Right ventricle myocardium superior (tissue), 1 donor: ENCODE measurements around the gene FKBP6. TPM values are rescaled to one million over a fixed set of nuclear protein-coding genes. Genes with fewer than 3 reads are reported as not detected.
A peak's percentile ranks its signal among the peaks of the same experiment; 100 is the strongest.
"Not testable (repeated sequence)": the region's sequence is repeated elsewhere in the genome, so short reads cannot be mapped to it uniquely, and the experiment has no call there.

Source experiments
- ATAC-seq: fragments of 200-7000 bp; cut with Tn5 transposase; one replicate; pipeline ENCODE4 v1.9.1; 2020; ENCODE audit warnings: mild to moderate bottlenecking; ENCODE audit not compliant: poor library complexity
- DNase-seq: peaks from one replicate; pipeline ENCODE4 v3.0.0-alpha.2; 2020
- intact Hi-C: fragments of 100-400 bp; cut with DNase I; formaldehyde crosslinking; loops from one replicate; pipeline ENCODE4 v1.11.2; 2022
- total RNA-seq: library from RNA; stranded (reverse); fragmentation: NEBNext Ultra II Directional; extraction: Animal tissue kit (Norgen Biotek cat#: 25700); gene quantifications from one replicate; pipeline ENCODE4 v1.2.1, GENCODE V29; 2021
- donor health status: DM: no; HTN: yes; CAD: no; lungs with severe emphysema.

FKBP6 gene
- total RNA-seq, 1 donor from 2014 or later = not detected

GRCh38 chr7:73376671-73377412, 48.9 kb downstream of the FKBP6 start:
- ATAC-seq = no peak
- intact Hi-C loops = no loop called here
- no peak for DNase-seq

- intact Hi-C loops, DNase-seq, ATAC-seq: not testable (repeated sequence)
Observed at GRCh38 chr7:73377413-73378200, 49.6 kb downstream of the FKBP6 start.

GRCh38 chr7:73382934-73383503, 55.1 kb downstream of the FKBP6 start:
- no peak for DNase-seq
- intact Hi-C loops = no loop called here
- no peak for ATAC-seq

DNA sequence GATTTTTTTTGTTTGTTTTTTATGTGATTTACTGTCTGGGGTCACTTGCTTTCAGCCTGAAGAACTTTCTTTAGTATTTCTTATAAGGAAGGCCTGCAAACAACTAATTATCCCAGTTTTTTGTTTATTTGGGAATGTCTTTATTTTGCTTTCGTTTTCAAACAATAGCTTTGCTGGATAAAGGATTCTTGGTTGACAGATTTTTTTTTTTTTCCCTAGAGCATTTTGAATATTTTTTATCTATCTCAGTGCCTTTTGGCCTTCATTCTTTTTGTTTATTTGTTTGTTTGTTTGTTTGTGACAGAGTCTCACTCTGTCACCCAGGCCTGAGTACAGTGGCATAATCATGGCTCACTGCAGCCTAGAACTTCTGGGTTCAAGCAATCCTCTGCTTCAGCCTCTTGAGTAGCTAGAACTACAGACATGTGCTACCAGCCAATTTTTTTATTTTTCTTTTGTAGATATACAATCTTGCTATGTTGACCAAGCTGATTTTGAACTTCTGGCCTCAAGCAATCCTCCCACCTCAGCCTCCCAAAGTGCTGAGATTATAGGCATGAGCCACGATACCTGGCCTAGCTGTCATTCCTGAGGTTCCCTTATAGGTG, 59.4 kb downstream of the FKBP6 start:
- no peak for DNase-seq
- no peak for ATAC-seq
- intact Hi-C loops = no loop called here

DNA sequence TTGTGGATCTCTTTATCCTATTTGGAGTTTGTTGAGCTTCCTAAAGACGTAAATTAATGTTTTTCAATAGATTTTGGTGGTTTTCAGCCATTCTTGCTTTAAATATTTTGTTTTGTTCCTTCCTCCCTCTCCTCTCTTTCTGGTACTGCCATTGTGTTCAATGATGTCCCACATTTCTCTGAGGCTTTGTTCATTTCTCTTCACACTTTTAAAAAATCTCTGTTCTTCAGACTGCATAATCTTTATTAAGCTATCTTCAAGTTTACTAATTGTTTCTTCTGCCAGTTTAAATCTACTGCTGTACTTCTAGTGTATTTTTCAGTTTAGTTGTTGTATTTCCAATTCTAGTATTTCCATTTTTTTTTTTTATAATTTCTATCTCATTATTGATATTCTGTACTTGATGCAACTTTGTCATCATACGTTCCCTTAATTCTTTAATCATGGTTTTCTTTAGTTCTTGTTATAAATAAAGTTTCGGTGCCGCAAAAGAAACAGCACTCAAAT, 60.0 kb downstream of the FKBP6 start:
- ATAC-seq = no peak
- intact Hi-C loops = no loop called here

GRCh38 chr7:73391396-73391795, 63.4 kb downstream of the FKBP6 start:
- intact Hi-C loops = no loop called here
- no peak for DNase-seq
- no peak for ATAC-seq

More for the DNA sequence above, 60.0 kb downstream of the FKBP6 start:
- no peak for DNase-seq

DNA sequence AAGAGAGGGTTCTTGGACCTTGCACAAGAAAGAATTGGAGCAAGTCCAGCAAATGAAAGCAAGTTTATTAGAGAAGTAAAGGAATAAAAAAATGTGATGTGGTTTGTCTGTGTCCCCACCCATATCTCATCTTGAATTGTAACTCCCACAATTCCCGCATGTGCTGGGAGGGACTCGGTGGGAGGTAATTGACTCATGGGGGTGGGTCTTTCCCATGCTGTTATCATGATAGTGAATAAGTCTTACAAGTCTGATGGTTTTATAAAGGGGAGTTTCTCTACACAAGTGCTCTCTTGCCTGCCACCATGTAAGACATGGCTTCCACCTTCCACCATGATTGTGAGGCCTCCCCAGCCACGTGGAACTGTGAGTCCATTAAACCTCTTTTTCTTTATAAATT, 66.5 kb downstream of the FKBP6 start:
- intact Hi-C loops = no loop called here
- ATAC-seq = no peak
- no peak for DNase-seq

DNA sequence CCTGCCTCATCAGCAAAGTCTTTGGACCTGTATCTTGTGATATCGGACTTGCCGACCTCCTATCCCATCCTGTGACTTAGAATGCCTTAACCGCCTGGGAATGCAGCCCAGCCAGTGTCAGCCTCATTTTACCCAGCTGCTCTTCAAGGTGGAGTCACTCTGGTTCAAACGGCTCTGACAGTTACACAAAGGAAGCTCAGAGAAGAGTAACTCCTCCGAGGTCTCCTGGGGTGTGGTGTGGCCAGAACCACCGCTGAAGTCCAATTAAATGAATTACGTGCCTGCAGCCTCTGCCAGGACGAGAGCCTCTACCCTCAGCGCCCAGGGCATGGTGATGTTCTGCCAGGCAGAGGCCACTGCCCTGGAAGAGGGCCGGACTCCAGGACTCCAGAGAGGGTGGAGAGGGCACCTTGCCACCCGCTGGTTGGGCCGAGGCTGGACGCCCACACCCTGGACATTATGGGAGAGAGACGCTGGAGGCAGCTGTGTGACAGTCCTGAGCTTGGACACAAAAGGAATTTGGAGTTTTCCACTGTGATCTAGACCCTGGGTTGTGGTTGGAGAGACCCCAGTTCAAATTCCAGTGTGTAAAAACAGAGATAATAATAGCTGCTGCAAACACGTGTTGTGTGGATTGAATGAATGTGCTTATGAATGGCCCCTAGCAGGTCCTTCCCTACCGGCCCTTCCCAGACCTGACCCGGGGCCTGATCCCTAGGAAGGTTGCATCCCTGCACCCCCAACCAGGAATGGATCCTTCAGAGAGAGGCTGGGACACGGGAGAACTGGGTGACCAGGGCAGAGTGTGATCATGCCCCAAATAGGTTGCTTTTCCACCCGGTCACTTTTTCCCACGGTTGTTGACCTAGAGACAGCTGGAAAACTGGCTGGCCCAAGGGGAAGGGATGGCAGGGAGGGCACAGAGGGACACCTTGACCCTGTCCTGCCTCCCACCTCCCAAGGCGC, 67.9 kb downstream of the FKBP6 start:
- ATAC-seq (peak; percentile 22), DNase-seq (peak; percentile 50)
- intact Hi-C loops = no loop called here

DNA sequence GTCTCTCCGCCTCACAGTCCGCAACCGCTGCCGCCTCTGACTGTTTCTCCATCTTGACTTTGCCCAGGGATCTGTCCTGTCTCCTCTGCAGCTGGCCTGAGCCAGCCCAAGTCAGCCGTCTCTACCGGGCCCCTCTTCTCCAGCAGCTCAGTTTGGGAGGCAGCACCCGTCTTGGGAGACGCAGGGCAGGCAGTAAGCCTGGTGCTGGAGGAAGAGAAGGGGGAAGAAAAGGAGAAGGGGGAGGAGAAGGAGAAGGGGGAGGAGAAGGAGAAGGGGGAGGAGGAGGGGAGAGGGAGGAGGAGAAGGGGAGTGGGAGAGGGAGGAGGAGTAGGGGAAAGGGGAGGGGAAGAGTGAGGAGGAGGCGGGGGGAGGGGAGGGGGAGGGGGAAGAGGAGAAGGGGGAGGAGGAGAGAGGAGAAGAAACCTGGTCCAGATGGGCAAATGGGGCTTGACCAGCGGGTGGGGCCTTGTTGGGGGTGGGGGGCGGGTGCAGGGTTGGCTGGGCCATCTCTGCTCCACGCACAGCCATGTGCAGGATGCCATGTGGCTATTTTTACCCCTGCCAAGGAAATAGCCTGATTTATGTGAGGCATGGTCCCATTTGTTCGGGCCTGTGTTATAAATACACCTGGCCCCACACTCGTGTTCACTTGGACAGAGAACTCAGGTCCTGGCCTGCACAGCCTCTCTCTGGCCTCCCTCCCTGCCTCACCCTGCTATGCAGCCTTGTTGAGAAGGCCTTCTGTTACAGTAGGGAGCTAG, 69.7 kb downstream of the FKBP6 start:
- DNase-seq (peak; percentile 51), ATAC-seq (peak; percentile 5)
- intact Hi-C loops = no loop called here

GRCh38 chr7:73399185-73400050, 71.5 kb downstream of the FKBP6 start:
- DNase-seq = peak; percentile 90
- ATAC-seq = peak; percentile 90
- intact Hi-C loops = not testable (repeated sequence)

GRCh38 chr7:73404860-73405259, 76.9 kb downstream of the FKBP6 start:
- DNase-seq, ATAC-seq, intact Hi-C loops: not testable (repeated sequence)

Other genes starting within 250 kb of the FKBP6 start
- gene SPDYE9, start 242.1 kb upstream of the FKBP6 start, total RNA-seq = not detected
- 16.2 TPM for gene NSUN5, start 19.3 kb upstream of the FKBP6 start, total RNA-seq
- gene TRIM50, start 79 bp upstream of the FKBP6 start, total RNA-seq = 0.51 TPM
- gene FZD9, start 105.6 kb downstream of the FKBP6 start, total RNA-seq = 0.24 TPM
- gene BAZ1B, start 194.1 kb downstream of the FKBP6 start, total RNA-seq = 36.8 TPM
- 76.2 TPM for gene BCL7B, start 229.5 kb downstream of the FKBP6 start, total RNA-seq